ENCODE results near the gene CYP4F8.
A peak's percentile ranks its signal among the peaks of the same experiment; 100 is the strongest.

Gene CYP4F8

GRCh38 chr19:15629003-15629880 lies 14.2 kb downstream of the CYP4F8 start:
- intact Hi-C loops (cut with DNase I; ENCODE audit: low total_unique reads), result loop anchor here (10.0 kb wide), 2 partner anchors 246 to 396 kb away; no protein-coding TSS in a partner anchor
- TF ChIP-seq CTCF (IDR thresholded peaks at IDR 0.05), result peak; percentile 90 to 93
- Histone ChIP-seq H3K4me1 (no peaks in the 10 kb centered on the region), H3K27me3 (peaks cover 0 to 24% of the 10 kb centered on the region in 2 donors), H3K36me3 (no peaks in the 10 kb centered on the region), H3K9me3 (no peaks in the 10 kb centered on the region), H3K27ac (no peak overlapping the region), H3K4me3 (no peak overlapping the region)
- peak; percentile 65 to 79 for DNase-seq

GRCh38 chr19:15631817-15632216 lies 16.8 kb downstream of the CYP4F8 start:
- no peak for TF ChIP-seq CTCF (IDR thresholded peaks at IDR 0.05)
- intact Hi-C loops (cut with DNase I; ENCODE audit: low total_unique reads), result no loop called here
- H3K36me3 ChIP-seq, result no peaks in the 10 kb centered on the region
- H3K9me3 ChIP-seq, result no peaks in the 10 kb centered on the region
- H3K27ac ChIP-seq, result no peak overlapping the region
- no peaks in the 10 kb centered on the region for H3K4me1 ChIP-seq
- H3K27me3 ChIP-seq, result peaks cover 0 to 39% of the 10 kb centered on the region in 2 donors
- no peak for DNase-seq
- H3K4me3 ChIP-seq, result no peak overlapping the region

GRCh38 chr19:15633082-15633835 lies 18.2 kb downstream of the CYP4F8 start:
- no peak for DNase-seq
- Histone ChIP-seq H3K4me1 (no peaks in the 10 kb centered on the region), H3K27me3 (peaks cover 0 to 38% of the 10 kb centered on the region in 2 donors), H3K9me3 (no peaks in the 10 kb centered on the region), H3K27ac (no peak overlapping the region), H3K36me3 (no peaks in the 10 kb centered on the region), H3K4me3 (no peak overlapping the region)
- no peak for TF ChIP-seq CTCF (IDR thresholded peaks at IDR 0.05)
- intact Hi-C loops (cut with DNase I; ENCODE audit: low total_unique reads), result no loop called here

- Histone ChIP-seq H3K36me3 (no peaks in the 10 kb centered on the region), H3K27me3 (peaks cover 0 to 29% of the 10 kb centered on the region in 2 donors), H3K27ac (no peak overlapping the region), H3K4me3 (no peak overlapping the region), H3K4me1 (no peaks in the 10 kb centered on the region), H3K9me3 (no peaks in the 10 kb centered on the region)
- DNase-seq, result no peak
- TF ChIP-seq CTCF (IDR thresholded peaks at IDR 0.05), result no peak
- intact Hi-C loops (cut with DNase I; ENCODE audit: low total_unique reads), result no loop called here
Measured at GRCh38 chr19:15634105-15634504, 19.1 kb downstream of the CYP4F8 start.

- no peak for DNase-seq
- peaks cover 0 to 28% of the 10 kb centered on the region in 2 donors for H3K27me3 ChIP-seq
- no peak overlapping the region for H3K4me3 ChIP-seq
- TF ChIP-seq CTCF (IDR thresholded peaks at IDR 0.05), result no peak
- H3K27ac ChIP-seq, result no peak overlapping the region
- no peaks in the 10 kb centered on the region for H3K36me3 ChIP-seq
- H3K4me1 ChIP-seq, result no peaks in the 10 kb centered on the region
- intact Hi-C loops (cut with DNase I; ENCODE audit: low total_unique reads), result no loop called here
- no peaks in the 10 kb centered on the region for H3K9me3 ChIP-seq
Measured at GRCh38 chr19:15635016-15635805, 20.2 kb downstream of the CYP4F8 start.

Measured in tibial artery (tissue), 4 donors.